HEK293 (cell line): ENCODE measurements around the gene DNMBP.
A peak's percentile ranks its signal among the peaks of the same experiment; 100 is the strongest.

ENCODE experiments used
- CTCF ChIA-PET: fragments of 350-600 bp; formaldehyde crosslinking; extraction: SDS; loops from one replicate; lab custom pipeline; 2021; ENCODE audit warnings: antibody characterized with exemption; lab: Yijun Ruan, JAX
- POLR2A ChIA-PET: fragments of 300-600 bp; formaldehyde crosslinking; extraction: SDS; loops from one replicate; lab custom pipeline; 2020; ENCODE audit warnings: antibody characterized with exemption, inconsistent platforms; lab: Yijun Ruan, JAX
- H3K27ac ChIP-seq: fragments of 200-500 bp; sonication (Bioruptor generic); 2 replicates; pipeline ENCODE4 v1.5.1; 2014; ENCODE audit warnings: low read depth, low read length, control low read depth, inconsistent platforms; ENCODE audit errors: extremely low read depth
- H3K36me3 ChIP-seq, 2 experiments: fragments of 200-500 bp in 1 of 2; sonication (Bioruptor generic) in 1 of 2; 1 replicate in 1 of 2; 2 replicates in 1 of 2; pipeline ENCODE4 v1.5.1; 2014 to 2017; ENCODE audit warnings: inconsistent platforms in 2 of 2, low read length in 2 of 2; ENCODE audit not compliant: control insufficient read depth in 2 of 2, insufficient read depth in 1 of 2
- H3K4me1 ChIP-seq: fragments of 200-500 bp; sonication (Bioruptor generic); 2 replicates; pipeline ENCODE4 v1.5.1; 2014; ENCODE audit warnings: mild to moderate bottlenecking, low read length, inconsistent platforms; ENCODE audit not compliant: control insufficient read depth, insufficient read depth
- H3K4me3 ChIP-seq: 2 replicates; pipeline ENCODE4 v1.5.1; 2011; ENCODE audit warnings: low read depth, mild to moderate bottlenecking, control low read depth, low read length, moderate library complexity
- H3K9me3 ChIP-seq: fragments of 200-500 bp; sonication (Bioruptor generic); 2 replicates; pipeline ENCODE4 v1.5.1; 2014; ENCODE audit warnings: low read depth, low read length, inconsistent platforms; ENCODE audit not compliant: control insufficient read depth, insufficient read depth
- GLIS1 ChIP-seq: fragments of 450-650 bp; formaldehyde crosslinking; IDR thresholded peaks from 2 replicates; pipeline ENCODE4 v1.5.1; 2016; ENCODE audit warnings: missing biosample characterization, missing genetic modification characterization
- GLIS2 ChIP-seq: fragments of 450-650 bp; formaldehyde crosslinking; IDR thresholded peaks from 2 replicates; pipeline ENCODE4 v1.5.1; 2016; ENCODE audit warnings: missing biosample characterization, missing genetic modification characterization
- KLF1 ChIP-seq: fragments of 450-650 bp; formaldehyde crosslinking; IDR thresholded peaks from 2 replicates; pipeline ENCODE4 v1.5.1; 2016; ENCODE audit warnings: missing biosample characterization, missing genetic modification characterization
- OVOL3 ChIP-seq: fragments of 450-650 bp; formaldehyde crosslinking; IDR thresholded peaks from 2 replicates; pipeline ENCODE4 v1.5.1; 2016; ENCODE audit warnings: missing biosample characterization, missing genetic modification characterization
- PRDM1 ChIP-seq: fragments of 450-650 bp; formaldehyde crosslinking; IDR thresholded peaks from 2 replicates; pipeline ENCODE4; 2016; ENCODE audit warnings: missing biosample characterization, missing genetic modification characterization
- ZBTB17 ChIP-seq: fragments of 450-650 bp; formaldehyde crosslinking; IDR thresholded peaks from 2 replicates; pipeline ENCODE4 v1.5.1; 2016; ENCODE audit warnings: missing biosample characterization, missing genetic modification characterization
- ZIC2 ChIP-seq: fragments of 450-650 bp; formaldehyde crosslinking; IDR thresholded peaks from 2 replicates; pipeline ENCODE4 v1.5.1; 2016; ENCODE audit warnings: missing biosample characterization, missing genetic modification characterization
- ZNF16 ChIP-seq: fragments of 450-650 bp; formaldehyde crosslinking; IDR thresholded peaks from 2 replicates; pipeline ENCODE4 v1.5.1; 2016; ENCODE audit warnings: low read depth, missing biosample characterization, missing genetic modification characterization
- ZNF302 ChIP-seq: fragments of 450-650 bp; formaldehyde crosslinking; IDR thresholded peaks from 2 replicates; pipeline ENCODE4 v1.5.1; 2016; ENCODE audit warnings: missing biosample characterization, missing genetic modification characterization, low read depth
- ZNF37A ChIP-seq: fragments of 450-650 bp; IDR thresholded peaks from 2 replicates; pipeline ENCODE4 v1.5.1; 2018; ENCODE audit warnings: missing biosample characterization, missing genetic modification characterization
- ZNF394 ChIP-seq: fragments of 450-650 bp; formaldehyde crosslinking; IDR thresholded peaks from 2 replicates; pipeline ENCODE4 v1.5.1; 2016; ENCODE audit warnings: missing biosample characterization, missing genetic modification characterization, mild to moderate bottlenecking, moderate library complexity, borderline replicate concordance
- ZNF654 ChIP-seq: fragments of 450-650 bp; formaldehyde crosslinking; IDR thresholded peaks from 2 replicates; pipeline ENCODE4 v1.5.1; 2016; ENCODE audit warnings: low read depth, missing biosample characterization, missing genetic modification characterization
- ZNF791 ChIP-seq: fragments of 450-650 bp; formaldehyde crosslinking; IDR thresholded peaks from 2 replicates; pipeline ENCODE4 v1.5.1; 2016; ENCODE audit warnings: missing biosample characterization, missing genetic modification characterization
- ZSCAN23 ChIP-seq: fragments of 450-650 bp; formaldehyde crosslinking; IDR thresholded peaks from 2 replicates; pipeline ENCODE4 v1.5.1; 2016; ENCODE audit warnings: missing biosample characterization, missing genetic modification characterization
- ZSCAN30 ChIP-seq: fragments of 450-650 bp; IDR thresholded peaks from 2 replicates; pipeline ENCODE4 v1.5.1; 2018; ENCODE audit warnings: missing biosample characterization, mild to moderate bottlenecking, missing genetic modification characterization, moderate library complexity
- TF ChIP-seq, protein P1 (sequence below): fragments of 450-650 bp; formaldehyde crosslinking; IDR thresholded peaks from 2 replicates; pipeline ENCODE4 v1.5.1; 2017; ENCODE audit warnings: missing biosample characterization, missing genetic modification characterization
- TF ChIP-seq, protein P2 (sequence below): fragments of 450-650 bp; formaldehyde crosslinking; IDR thresholded peaks from 2 replicates; pipeline ENCODE4 v1.5.1; 2016; ENCODE audit warnings: missing biosample characterization, missing genetic modification characterization
- TF ChIP-seq, protein P3 (sequence below): fragments of 450-650 bp; formaldehyde crosslinking; IDR thresholded peaks from 2 replicates; pipeline ENCODE4 v1.5.1; 2016; ENCODE audit warnings: missing biosample characterization, missing genetic modification characterization, low read depth
- TF ChIP-seq, protein P4 (sequence below): fragments of 450-650 bp; formaldehyde crosslinking; IDR thresholded peaks from 2 replicates; pipeline ENCODE4 v1.5.1; 2016; ENCODE audit warnings: missing biosample characterization, missing genetic modification characterization
- TF ChIP-seq, protein P5 (sequence below): fragments of 450-650 bp; formaldehyde crosslinking; IDR thresholded peaks from 2 replicates; pipeline ENCODE4 v1.5.1; 2016; ENCODE audit warnings: missing biosample characterization, missing genetic modification characterization

The DNMBP gene

DNA sequence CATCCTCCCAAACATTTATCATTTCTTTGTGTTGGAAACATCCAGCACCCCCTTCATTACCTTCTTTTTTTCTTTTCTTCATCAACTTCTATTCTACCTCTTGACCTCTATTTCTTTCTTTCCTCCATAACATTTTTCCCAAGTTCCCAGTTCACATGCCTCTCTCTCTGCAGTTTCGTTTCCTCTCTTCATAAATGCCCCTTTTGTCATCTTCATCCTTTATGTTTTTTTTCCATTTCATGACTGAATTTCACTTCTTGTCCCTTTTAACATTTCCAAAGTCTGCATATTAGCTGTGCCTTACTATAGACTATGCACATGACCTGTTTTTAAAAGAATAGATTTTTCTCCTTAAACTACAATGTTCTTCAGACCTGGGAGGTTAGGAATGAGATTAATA is 48.2 kb upstream of the DNMBP start (continued):
- TF ChIP-seq, protein P1, sequence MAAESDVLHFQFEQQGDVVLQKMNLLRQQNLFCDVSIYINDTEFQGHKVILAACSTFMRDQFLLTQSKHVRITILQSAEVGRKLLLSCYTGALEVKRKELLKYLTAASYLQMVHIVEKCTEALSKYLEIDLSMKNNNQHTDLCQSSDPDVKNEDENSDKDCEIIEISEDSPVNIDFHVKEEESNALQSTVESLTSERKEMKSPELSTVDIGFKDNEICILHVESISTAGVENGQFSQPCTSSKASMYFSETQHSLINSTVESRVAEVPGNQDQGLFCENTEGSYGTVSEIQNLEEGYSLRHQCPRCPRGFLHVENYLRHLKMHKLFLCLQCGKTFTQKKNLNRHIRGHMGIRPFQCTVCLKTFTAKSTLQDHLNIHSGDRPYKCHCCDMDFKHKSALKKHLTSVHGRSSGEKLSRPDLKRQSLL (tag by site-specific recombination): no peak
- TF ChIP-seq ZSCAN23: no peak
- TF ChIP-seq KLF1 (tag by site-specific recombination): no peak
- no peak for TF ChIP-seq GLIS2
- no peak for TF ChIP-seq OVOL3 (tag by site-specific recombination)
- TF ChIP-seq ZNF16 (tag by site-specific recombination): no peak
- no peak for TF ChIP-seq ZNF302 (tag by site-specific recombination)
- TF ChIP-seq, protein P2, sequence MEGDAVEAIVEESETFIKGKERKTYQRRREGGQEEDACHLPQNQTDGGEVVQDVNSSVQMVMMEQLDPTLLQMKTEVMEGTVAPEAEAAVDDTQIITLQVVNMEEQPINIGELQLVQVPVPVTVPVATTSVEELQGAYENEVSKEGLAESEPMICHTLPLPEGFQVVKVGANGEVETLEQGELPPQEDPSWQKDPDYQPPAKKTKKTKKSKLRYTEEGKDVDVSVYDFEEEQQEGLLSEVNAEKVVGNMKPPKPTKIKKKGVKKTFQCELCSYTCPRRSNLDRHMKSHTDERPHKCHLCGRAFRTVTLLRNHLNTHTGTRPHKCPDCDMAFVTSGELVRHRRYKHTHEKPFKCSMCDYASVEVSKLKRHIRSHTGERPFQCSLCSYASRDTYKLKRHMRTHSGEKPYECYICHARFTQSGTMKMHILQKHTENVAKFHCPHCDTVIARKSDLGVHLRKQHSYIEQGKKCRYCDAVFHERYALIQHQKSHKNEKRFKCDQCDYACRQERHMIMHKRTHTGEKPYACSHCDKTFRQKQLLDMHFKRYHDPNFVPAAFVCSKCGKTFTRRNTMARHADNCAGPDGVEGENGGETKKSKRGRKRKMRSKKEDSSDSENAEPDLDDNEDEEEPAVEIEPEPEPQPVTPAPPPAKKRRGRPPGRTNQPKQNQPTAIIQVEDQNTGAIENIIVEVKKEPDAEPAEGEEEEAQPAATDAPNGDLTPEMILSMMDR: no peak
- no peak for TF ChIP-seq ZNF37A
- TF ChIP-seq, all 188 proteins: peak for 0

DNA sequence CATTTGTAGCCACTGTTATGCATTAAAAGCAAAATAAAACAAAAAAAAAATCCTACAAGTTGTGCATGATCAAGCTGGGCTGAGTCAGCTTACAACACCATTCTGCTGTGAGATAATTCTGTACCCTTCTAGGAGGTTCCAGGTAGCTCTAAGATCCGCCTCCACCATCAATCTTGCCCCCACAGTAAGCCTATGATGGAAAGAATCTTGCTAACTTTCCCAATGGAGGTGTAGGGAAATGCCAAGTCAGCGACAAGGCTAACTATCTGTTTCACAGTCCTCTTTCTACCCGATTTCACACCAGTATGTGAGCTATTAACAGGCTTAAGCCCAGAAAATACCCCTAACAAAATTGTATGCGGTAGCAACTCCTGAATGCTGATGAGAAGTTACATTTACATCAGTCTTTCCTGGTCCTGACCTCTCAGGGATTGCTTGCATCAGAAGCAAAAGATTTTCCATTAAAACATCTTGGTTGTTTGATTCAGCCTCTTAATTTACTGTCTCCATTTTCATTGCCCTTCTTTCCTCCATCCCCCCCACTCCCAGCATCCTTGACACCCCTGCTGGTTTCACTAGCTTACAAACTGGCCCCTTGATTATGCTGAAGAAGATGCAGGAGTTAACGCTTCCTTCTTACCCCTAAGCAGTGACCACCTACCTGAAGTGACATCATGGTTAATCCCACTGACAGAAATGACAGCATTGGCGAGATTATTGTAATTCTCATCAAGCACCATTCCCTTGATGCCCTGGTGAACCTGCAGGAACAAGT is 44.1 kb upstream of the DNMBP start:
- CTCF ChIA-PET: interaction anchor here (0.6 to 15.7 kb wide), 4 partner anchors 9 to 202 kb away, joined by 3 to 264 read pairs (median 3); no protein-coding TSS in a partner anchor
- no peak for TF ChIP-seq GLIS1
- TF ChIP-seq, protein P3, sequence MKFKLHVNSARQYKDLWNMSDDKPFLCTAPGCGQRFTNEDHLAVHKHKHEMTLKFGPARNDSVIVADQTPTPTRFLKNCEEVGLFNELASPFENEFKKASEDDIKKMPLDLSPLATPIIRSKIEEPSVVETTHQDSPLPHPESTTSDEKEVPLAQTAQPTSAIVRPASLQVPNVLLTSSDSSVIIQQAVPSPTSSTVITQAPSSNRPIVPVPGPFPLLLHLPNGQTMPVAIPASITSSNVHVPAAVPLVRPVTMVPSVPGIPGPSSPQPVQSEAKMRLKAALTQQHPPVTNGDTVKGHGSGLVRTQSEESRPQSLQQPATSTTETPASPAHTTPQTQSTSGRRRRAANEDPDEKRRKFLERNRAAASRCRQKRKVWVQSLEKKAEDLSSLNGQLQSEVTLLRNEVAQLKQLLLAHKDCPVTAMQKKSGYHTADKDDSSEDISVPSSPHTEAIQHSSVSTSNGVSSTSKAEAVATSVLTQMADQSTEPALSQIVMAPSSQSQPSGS (tag by site-specific recombination): peak; percentile 8; the same call in 1 of the 2 replicates
- TF ChIP-seq ZIC2 (tag by site-specific recombination): peak; percentile 23; the same call in 1 of the 2 replicates

DNA sequence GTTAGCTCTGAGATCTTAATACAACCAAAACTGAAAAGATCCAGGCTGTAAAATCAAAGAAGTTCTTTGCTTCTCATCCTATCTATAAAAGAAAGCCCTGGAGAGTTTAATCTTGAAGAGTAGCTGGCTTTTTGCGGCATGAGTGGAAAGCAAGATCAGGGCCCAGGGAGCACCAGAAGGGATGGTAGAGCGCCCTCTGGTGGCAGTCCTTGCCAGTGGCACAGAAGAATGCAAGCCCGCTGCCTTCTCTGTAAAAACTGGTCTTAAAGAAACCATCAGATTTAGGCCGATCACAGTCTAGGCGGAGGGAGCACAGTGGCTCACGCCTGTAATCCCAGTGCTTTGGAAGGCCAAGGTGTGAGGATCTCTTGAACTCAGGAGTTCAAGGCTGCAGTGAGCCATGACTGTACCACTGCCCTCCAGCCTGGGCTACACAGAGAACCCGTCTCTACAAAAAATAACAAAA is 36.3 kb upstream of the DNMBP start:
- Histone ChIP-seq H3K27ac (no peak overlapping the region), H3K4me1 (peaks cover 5% of the 10 kb centered on the region; the same call in 1 of the 2 replicates), H3K4me3 (no peak overlapping the region), H3K36me3 (no peaks in the 10 kb centered on the region), H3K9me3 (no peaks in the 10 kb centered on the region)
- ChIA-PET POLR2A (interaction anchor here (1.0 to 1.2 kb wide), 2 partner anchors 63 to 200 kb away, joined by 3 read pairs; no protein-coding TSS in a partner anchor), CTCF (interaction anchor here (0.5 to 15.7 kb wide), 78 partner anchors 8 to 485 kb away, joined by 3 to 264 read pairs (median 4); partner anchors contain the start of genes COX15, CUTC and DNMBP)
- TF ChIP-seq PRDM1 (tag by site-specific recombination): 0 out of 2 replicates have a peak, but pooled peaks have one; percentile 10
- TF ChIP-seq, protein P2: peak; percentile 78
- TF ChIP-seq, protein P4, sequence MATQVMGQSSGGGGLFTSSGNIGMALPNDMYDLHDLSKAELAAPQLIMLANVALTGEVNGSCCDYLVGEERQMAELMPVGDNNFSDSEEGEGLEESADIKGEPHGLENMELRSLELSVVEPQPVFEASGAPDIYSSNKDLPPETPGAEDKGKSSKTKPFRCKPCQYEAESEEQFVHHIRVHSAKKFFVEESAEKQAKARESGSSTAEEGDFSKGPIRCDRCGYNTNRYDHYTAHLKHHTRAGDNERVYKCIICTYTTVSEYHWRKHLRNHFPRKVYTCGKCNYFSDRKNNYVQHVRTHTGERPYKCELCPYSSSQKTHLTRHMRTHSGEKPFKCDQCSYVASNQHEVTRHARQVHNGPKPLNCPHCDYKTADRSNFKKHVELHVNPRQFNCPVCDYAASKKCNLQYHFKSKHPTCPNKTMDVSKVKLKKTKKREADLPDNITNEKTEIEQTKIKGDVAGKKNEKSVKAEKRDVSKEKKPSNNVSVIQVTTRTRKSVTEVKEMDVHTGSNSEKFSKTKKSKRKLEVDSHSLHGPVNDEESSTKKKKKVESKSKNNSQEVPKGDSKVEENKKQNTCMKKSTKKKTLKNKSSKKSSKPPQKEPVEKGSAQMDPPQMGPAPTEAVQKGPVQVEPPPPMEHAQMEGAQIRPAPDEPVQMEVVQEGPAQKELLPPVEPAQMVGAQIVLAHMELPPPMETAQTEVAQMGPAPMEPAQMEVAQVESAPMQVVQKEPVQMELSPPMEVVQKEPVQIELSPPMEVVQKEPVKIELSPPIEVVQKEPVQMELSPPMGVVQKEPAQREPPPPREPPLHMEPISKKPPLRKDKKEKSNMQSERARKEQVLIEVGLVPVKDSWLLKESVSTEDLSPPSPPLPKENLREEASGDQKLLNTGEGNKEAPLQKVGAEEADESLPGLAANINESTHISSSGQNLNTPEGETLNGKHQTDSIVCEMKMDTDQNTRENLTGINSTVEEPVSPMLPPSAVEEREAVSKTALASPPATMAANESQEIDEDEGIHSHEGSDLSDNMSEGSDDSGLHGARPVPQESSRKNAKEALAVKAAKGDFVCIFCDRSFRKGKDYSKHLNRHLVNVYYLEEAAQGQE: 0 out of 2 replicates have a peak, but pooled peaks have one; percentile 26
- peak; percentile 93 for TF ChIP-seq ZNF394 (tag by site-specific recombination)
- 0 out of 2 replicates have a peak, but pooled peaks have one; percentile 54 for TF ChIP-seq ZSCAN30 (tag by site-specific recombination)
- TF ChIP-seq ZBTB17 (tag by site-specific recombination): peak; percentile 54; the same call in 1 of the 2 replicates
- TF ChIP-seq ZNF791: no peak
- peak; percentile 82 for TF ChIP-seq ZNF654 (tag by site-specific recombination)
- TF ChIP-seq, protein P5, sequence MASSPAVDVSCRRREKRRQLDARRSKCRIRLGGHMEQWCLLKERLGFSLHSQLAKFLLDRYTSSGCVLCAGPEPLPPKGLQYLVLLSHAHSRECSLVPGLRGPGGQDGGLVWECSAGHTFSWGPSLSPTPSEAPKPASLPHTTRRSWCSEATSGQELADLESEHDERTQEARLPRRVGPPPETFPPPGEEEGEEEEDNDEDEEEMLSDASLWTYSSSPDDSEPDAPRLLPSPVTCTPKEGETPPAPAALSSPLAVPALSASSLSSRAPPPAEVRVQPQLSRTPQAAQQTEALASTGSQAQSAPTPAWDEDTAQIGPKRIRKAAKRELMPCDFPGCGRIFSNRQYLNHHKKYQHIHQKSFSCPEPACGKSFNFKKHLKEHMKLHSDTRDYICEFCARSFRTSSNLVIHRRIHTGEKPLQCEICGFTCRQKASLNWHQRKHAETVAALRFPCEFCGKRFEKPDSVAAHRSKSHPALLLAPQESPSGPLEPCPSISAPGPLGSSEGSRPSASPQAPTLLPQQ (tag by site-specific recombination): 0 out of 2 replicates have a peak, but pooled peaks have one; percentile 40

More for the DNA sequence above, 44.1 kb upstream of the DNMBP start:
- Histone ChIP-seq H3K36me3 (no peaks in the 10 kb centered on the region), H3K27ac (no peak overlapping the region), H3K4me1 (no peaks in the 10 kb centered on the region), H3K4me3 (no peak overlapping the region), H3K9me3 (no peaks in the 10 kb centered on the region; the same call in 1 of the 2 replicates)
- POLR2A ChIA-PET: no interaction called here
